GM12878 (cell line): ENCODE measurements around the gene LAMA2. TPM values are rescaled to one million over a fixed set of nuclear protein-coding genes. Genes with fewer than 3 reads are reported as not detected.

Experiments used
- ATAC-seq: fragments of 200-7000 bp; cut with Tn5 transposase; 3 replicates; pipeline ENCODE4 v1.9.1; 2020; ENCODE audit warnings: mild to moderate bottlenecking, moderate library complexity
- BruUV-seq: library from RNA; stranded (reverse); fragments of 400-500 nt; replicated peaks from 2 replicates; lab custom pipeline; 2021; lab: Mats Ljungman, UMichigan
- CTCF ChIA-PET: fragments of 300-600 bp; sonication (Branson Sonifier 250); formaldehyde crosslinking; extraction: SDS; loops from one replicate; lab custom pipeline; 2021; ENCODE audit warnings: inconsistent platforms; lab: Yijun Ruan, JAX
- POLR2A ChIA-PET: fragments of 350-600 bp; formaldehyde crosslinking; extraction: SDS; loops from one replicate; lab custom pipeline; 2021; ENCODE audit warnings: inconsistent platforms; lab: Charles Lee
- RAD21 ChIA-PET: fragments of 300-600 bp; sonication (Branson Sonifier 250); formaldehyde crosslinking; loops from one replicate; lab custom pipeline; 2023; ENCODE audit warnings: antibody characterized with exemption; ENCODE audit not compliant: unreplicated experiment; lab: Charles Lee
- SMC1A ChIA-PET: fragments of 300-600 bp; sonication (Branson Sonifier 250); formaldehyde crosslinking; loops from one replicate; lab custom pipeline; 2023; ENCODE audit not compliant: unreplicated experiment, uncharacterized antibody; lab: Charles Lee
- DNase-seq: peaks from one replicate; pipeline ENCODE4 v3.0.0-alpha.2; 2011; ENCODE audit warnings: low read depth, low spot score
- FAIRE-seq: peaks from 3 replicates; lab custom pipeline; 2011; peaks lifted over from hg19 to GRCh38; lab: Jason Lieb, UNC
- H2AFZ ChIP-seq: 2 replicates; pipeline ENCODE4 v1.6.0; 2011; ENCODE audit warnings: low read depth, low read length, control low read depth; ENCODE audit not compliant: control insufficient read depth
- H3K27ac ChIP-seq: 2 replicates; pipeline ENCODE4 v1.5.1; 2011; ENCODE audit warnings: control low read depth; ENCODE audit not compliant: control insufficient read depth, insufficient read depth
- H3K27me3 ChIP-seq, 2 experiments: replicated peaks in 1 of 2; 2 replicates each; pipeline versions ENCODE4 v1.6.0 to v1.6.1; 2011; ENCODE audit warnings: low read length in 1 of 2; ENCODE audit not compliant: control insufficient read depth in 2 of 2, insufficient read depth in 2 of 2
- H3K36me3 ChIP-seq, 2 experiments: 2 replicates each; pipeline ENCODE4 v1.5.1; 2011; ENCODE audit warnings: low read length in 1 of 2; ENCODE audit not compliant: control insufficient read depth in 2 of 2, insufficient read depth in 2 of 2
- H3K4me1 ChIP-seq: 2 replicates; pipeline ENCODE4 v1.6.1; 2011; ENCODE audit warnings: mild to moderate bottlenecking, low read length, moderate library complexity, mixed read lengths; ENCODE audit not compliant: control insufficient read depth, insufficient read depth
- H3K4me2 ChIP-seq: 2 replicates; pipeline ENCODE4 v1.6.0; 2011; ENCODE audit warnings: control low read depth; ENCODE audit not compliant: control insufficient read depth, insufficient read depth
- H3K4me3 ChIP-seq: fragments of 200-600 bp; sonication (generic); 2 replicates; pipeline ENCODE4 v1.5.1; 2016
- H3K79me2 ChIP-seq: 2 replicates; pipeline ENCODE4 v1.6.0; 2011; ENCODE audit warnings: low read length; ENCODE audit not compliant: control insufficient read depth, insufficient read depth
- H3K9ac ChIP-seq: 2 replicates; pipeline ENCODE4 v1.8.0; 2011; ENCODE audit warnings: low read length, control low read depth, mixed read lengths; ENCODE audit not compliant: control insufficient read depth, insufficient read depth
- H3K9me3 ChIP-seq: replicated peaks from 3 replicates; pipeline ENCODE4 v1.5.1; 2011; ENCODE audit warnings: mild to moderate bottlenecking, low read length; ENCODE audit not compliant: control insufficient read depth, insufficient read depth
- H4K20me1 ChIP-seq: 2 replicates; pipeline ENCODE4 v1.6.0; 2011; ENCODE audit not compliant: control insufficient read depth, insufficient read depth
- ASH2L ChIP-seq: fragments of 300-600, 200-600 bp; sonication (generic); IDR thresholded peaks from 2 replicates; pipeline ENCODE4 v1.6.1; 2017; ENCODE audit warnings: low read depth, mild to moderate bottlenecking, borderline replicate concordance
- EZH2 ChIP-seq: IDR thresholded peaks from 2 replicates; pipeline ENCODE4 v1.6.1; 2012; ENCODE audit warnings: low read depth, mild to moderate bottlenecking, control low read depth, inconsistent platforms, low read length, borderline replicate concordance; ENCODE audit not compliant: control insufficient read depth
- GABPA ChIP-seq: IDR thresholded peaks from 2 replicates; pipeline ENCODE4 v1.6.1; 2014; ENCODE audit warnings: antibody characterized with exemption, low read depth, mild to moderate bottlenecking, inconsistent platforms
- HCFC1 ChIP-seq: fragments of 150-350 bp; IDR thresholded peaks from 2 replicates; pipeline ENCODE4 v1.6.1; 2014; ENCODE audit warnings: low read length
- IRF4 ChIP-seq: IDR thresholded peaks from 2 replicates; pipeline ENCODE4 v1.6.1; 2011; ENCODE audit warnings: low read depth, low read length
- KAT2A ChIP-seq: conservative IDR thresholded peaks from 2 replicates; pipeline ENCODE4 v1.6.1; 2011; ENCODE audit warnings: low read depth, low read length; ENCODE audit not compliant: control insufficient read depth
- NBN ChIP-seq: fragments of 450-650 bp; IDR thresholded peaks from 2 replicates; pipeline ENCODE4 v1.6.1; 2016
- NFYB ChIP-seq: IDR thresholded peaks from 2 replicates; pipeline ENCODE4 v1.6.1; 2011; ENCODE audit warnings: low read depth, mild to moderate bottlenecking, low read length, improper control_type of control experiment, moderate library complexity; ENCODE audit not compliant: insufficient read depth
- SMAD5 ChIP-seq: IDR thresholded peaks from 2 replicates; pipeline ENCODE4 v1.6.1; 2016; ENCODE audit warnings: antibody characterized with exemption, low read depth
- SPI1 ChIP-seq: IDR thresholded peaks from 2 replicates; pipeline ENCODE4 v1.6.1; 2011; ENCODE audit warnings: low read depth, mild to moderate bottlenecking, low read length, moderate library complexity, borderline replicate concordance; ENCODE audit not compliant: insufficient read depth
- ZZZ3 ChIP-seq: IDR thresholded peaks from 2 replicates; pipeline ENCODE4 v1.6.1; 2011; ENCODE audit warnings: low read depth; ENCODE audit not compliant: control insufficient read depth, insufficient read length
- WGBS: methylation state at CpG from one replicate; pipeline ENCODE4 v1.1.6; 2016; ENCODE audit warnings: low lambda C conversion rate; ENCODE audit not compliant: insufficient replicate concordance, insufficient coverage; ENCODE audit errors: missing lambda C conversion rate; 5-methylcytosine and 5-hydroxymethylcytosine counted together
- in situ Hi-C: fragments of 300-500 bp; cut with MboI; formaldehyde crosslinking; loops from 9 replicates; pipeline ENCODE4 v1.14.3; 2018; ENCODE audit warnings: mixed read lengths
- intact Hi-C: fragments of 100-400 bp; cut with micrococcal nuclease; formaldehyde crosslinking; loops from one replicate; pipeline ENCODE4 v1.14.2; 2022; ENCODE audit not compliant: unreplicated experiment
- polyA plus RNA-seq, 11 experiments: library from polyadenylated mRNA; depleted of rRNA in 4 of 11; unstranded in 6 of 11; stranded (reverse) in 5 of 11; fragments of >200 nt; fragmentation: Nextera tagmentation in 4 of 11; fragmentation: Illumina TruSeq in 1 of 11; extraction: Ambion mirVana in 4 of 11; extraction: Trizol in 1 of 11; gene quantifications; 1 replicate in 1 of 11; 2 replicates in 10 of 11; pipeline versions ENCODE4 v1.2.1 to v1.2.3, GENCODE V29; 2011 to 2016; ENCODE audit warnings: inconsistent platforms in 2 of 11, missing spikeins in 2 of 11, low read depth in 1 of 11
- total RNA-seq, 4 experiments: library from RNA; depleted of rRNA in 3 of 4; stranded (reverse); fragments of >200 nt in 3 of 4; fragmentation: Illumina TruSeq in 1 of 4; extraction: Trizol in 1 of 4; gene quantifications; 2 replicates each; pipeline versions ENCODE4 v1.2.1 to v1.2.3, GENCODE V29; 2013 to 2021
- TF ChIP-seq, protein P1 (sequence below): fragments of 450-650 bp; formaldehyde crosslinking; IDR thresholded peaks from 2 replicates; pipeline ENCODE4 v1.4.0; 2020; ENCODE audit warnings: mild to moderate bottlenecking, moderate library complexity
- TF ChIP-seq, protein P2 (sequence below), 3 experiments: IDR thresholded peaks in 2 of 3; conservative IDR thresholded peaks in 1 of 3; 2 replicates each; pipeline ENCODE4 v1.5.1; 2011; ENCODE audit warnings: low read depth in 3 of 3, low read length in 3 of 3, mild to moderate bottlenecking in 3 of 3, control low read depth in 2 of 3, moderate library complexity in 2 of 3, inconsistent platforms in 1 of 3, mixed read lengths in 1 of 3; ENCODE audit not compliant: control insufficient read depth in 2 of 3, insufficient read depth in 1 of 3; ENCODE audit errors: extremely low read depth in 1 of 3

The LAMA2 gene
- total and polyA plus RNA-seq, 10 of the 15 experiments (the other 5 are each of a cell fraction or from before 2014, with no cell fraction given), result 0.04 to 2.0 (median 0.37) TPM; not detected in 1

- TF ChIP-seq KAT2A, result no peak
- no peak for TF ChIP-seq HCFC1
- TF ChIP-seq, protein P1, sequence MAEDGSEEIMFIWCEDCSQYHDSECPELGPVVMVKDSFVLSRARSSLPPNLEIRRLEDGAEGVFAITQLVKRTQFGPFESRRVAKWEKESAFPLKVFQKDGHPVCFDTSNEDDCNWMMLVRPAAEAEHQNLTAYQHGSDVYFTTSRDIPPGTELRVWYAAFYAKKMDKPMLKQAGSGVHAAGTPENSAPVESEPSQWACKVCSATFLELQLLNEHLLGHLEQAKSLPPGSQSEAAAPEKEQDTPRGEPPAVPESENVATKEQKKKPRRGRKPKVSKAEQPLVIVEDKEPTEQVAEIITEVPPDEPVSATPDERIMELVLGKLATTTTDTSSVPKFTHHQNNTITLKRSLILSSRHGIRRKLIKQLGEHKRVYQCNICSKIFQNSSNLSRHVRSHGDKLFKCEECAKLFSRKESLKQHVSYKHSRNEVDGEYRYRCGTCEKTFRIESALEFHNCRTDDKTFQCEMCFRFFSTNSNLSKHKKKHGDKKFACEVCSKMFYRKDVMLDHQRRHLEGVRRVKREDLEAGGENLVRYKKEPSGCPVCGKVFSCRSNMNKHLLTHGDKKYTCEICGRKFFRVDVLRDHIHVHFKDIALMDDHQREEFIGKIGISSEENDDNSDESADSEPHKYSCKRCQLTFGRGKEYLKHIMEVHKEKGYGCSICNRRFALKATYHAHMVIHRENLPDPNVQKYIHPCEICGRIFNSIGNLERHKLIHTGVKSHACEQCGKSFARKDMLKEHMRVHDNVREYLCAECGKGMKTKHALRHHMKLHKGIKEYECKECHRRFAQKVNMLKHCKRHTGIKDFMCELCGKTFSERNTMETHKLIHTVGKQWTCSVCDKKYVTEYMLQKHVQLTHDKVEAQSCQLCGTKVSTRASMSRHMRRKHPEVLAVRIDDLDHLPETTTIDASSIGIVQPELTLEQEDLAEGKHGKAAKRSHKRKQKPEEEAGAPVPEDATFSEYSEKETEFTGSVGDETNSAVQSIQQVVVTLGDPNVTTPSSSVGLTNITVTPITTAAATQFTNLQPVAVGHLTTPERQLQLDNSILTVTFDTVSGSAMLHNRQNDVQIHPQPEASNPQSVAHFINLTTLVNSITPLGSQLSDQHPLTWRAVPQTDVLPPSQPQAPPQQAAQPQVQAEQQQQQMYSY (CRISPR knock-in tag), result no peak
- no peak for TF ChIP-seq GABPA
- no peak for TF ChIP-seq IRF4
- TF ChIP-seq ZZZ3, result no peak
- no peak for TF ChIP-seq EZH2
- no peak for TF ChIP-seq SPI1
- TF ChIP-seq NFYB, result no peak
These were observed 571.5 kb downstream of the LAMA2 start (continued) for GRCh38 chr6:129454488-129454887.

DNA sequence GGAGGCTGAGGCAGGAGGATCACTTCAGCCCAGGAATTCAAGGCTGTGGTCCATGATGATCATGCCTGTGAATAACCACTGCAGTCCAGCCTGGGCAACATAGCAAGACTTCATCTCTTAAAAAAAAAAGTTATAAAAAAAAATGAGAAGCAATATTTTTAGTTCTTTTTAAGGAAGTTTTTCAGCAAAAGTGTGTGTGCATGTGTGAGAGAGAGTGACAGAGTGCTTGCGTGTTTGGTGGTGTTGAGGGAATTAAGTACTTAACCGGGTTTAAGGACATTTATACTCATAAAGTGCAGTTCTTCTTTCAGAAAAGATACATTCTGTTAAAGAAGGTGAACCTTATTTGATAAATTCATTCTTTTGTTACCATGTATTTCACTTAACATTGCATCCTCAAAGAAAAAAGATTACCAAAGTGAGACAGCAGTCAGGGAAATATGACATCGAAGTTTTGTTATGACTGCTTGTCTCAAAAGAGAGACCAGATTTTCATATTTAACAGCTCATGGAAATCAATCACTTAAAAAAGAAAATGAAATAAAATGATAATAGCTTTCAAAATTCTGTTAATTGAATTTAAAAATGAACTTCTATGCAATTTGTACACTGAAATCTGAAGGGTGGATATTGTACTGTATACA lies 572.3 kb downstream of the LAMA2 start:
- intact Hi-C loops (no loop called here), in situ Hi-C loops (no loop called here)
- POLR2A ChIA-PET, result no interaction called here
- Histone ChIP-seq H3K9ac (no peak overlapping the region), H3K4me3 (no peak overlapping the region), H3K79me2 (no peaks in the 10 kb centered on the region), H3K9me3 (no peaks in the 10 kb centered on the region), H3K4me1 (no peaks in the 10 kb centered on the region), H3K27ac (no peak overlapping the region), H4K20me1 (no peaks in the 10 kb centered on the region), H2AFZ (no peak overlapping the region), H3K4me2 (no peak overlapping the region), H3K36me3 (no peaks in the 10 kb centered on the region), H3K27me3 (peaks cover 2 to 14% of the 10 kb centered on the region in 2 experiments; a peak in 3 of 4 replicates)
- FAIRE-seq (no peak), DNase-seq (no peak), ATAC-seq (no peak)
- CTCF ChIA-PET, result no interaction called here
- BruUV-seq, result no TSS peak
- SMC1A ChIA-PET, result interaction anchor here (0.9 kb wide), 1 partner anchor 10 kb away, joined by 3 read pairs; no protein-coding TSS in a partner anchor
- WGBS, result 65% methylated on average over 3 of the region's 3 CpGs
- RAD21 ChIA-PET, result no interaction called here
- TF ChIP-seq NBN (no peak), SMAD5 (no peak), ASH2L (no peak), IRF4 (no peak)
- TF ChIP-seq, protein P2, sequence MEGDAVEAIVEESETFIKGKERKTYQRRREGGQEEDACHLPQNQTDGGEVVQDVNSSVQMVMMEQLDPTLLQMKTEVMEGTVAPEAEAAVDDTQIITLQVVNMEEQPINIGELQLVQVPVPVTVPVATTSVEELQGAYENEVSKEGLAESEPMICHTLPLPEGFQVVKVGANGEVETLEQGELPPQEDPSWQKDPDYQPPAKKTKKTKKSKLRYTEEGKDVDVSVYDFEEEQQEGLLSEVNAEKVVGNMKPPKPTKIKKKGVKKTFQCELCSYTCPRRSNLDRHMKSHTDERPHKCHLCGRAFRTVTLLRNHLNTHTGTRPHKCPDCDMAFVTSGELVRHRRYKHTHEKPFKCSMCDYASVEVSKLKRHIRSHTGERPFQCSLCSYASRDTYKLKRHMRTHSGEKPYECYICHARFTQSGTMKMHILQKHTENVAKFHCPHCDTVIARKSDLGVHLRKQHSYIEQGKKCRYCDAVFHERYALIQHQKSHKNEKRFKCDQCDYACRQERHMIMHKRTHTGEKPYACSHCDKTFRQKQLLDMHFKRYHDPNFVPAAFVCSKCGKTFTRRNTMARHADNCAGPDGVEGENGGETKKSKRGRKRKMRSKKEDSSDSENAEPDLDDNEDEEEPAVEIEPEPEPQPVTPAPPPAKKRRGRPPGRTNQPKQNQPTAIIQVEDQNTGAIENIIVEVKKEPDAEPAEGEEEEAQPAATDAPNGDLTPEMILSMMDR (IDR thresholded peaks at IDR 0.05 in 2 of 3, conservative IDR thresholded peaks at IDR 0.05 in 1 of 3; ENCODE audit: control insufficient read depth in 2 of 3, extremely low read depth in 1 of 3, insufficient read depth in 1 of 3, low read depth in 3 of 3, low read length in 3 of 3), result no peak
